Measurements from ENCODE around the gene EEPD1.
"Not testable (repeated sequence)": the region's sequence is repeated elsewhere in the genome, so short reads cannot be mapped to it uniquely, and the experiment has no call there.

The EEPD1 gene

DNA sequence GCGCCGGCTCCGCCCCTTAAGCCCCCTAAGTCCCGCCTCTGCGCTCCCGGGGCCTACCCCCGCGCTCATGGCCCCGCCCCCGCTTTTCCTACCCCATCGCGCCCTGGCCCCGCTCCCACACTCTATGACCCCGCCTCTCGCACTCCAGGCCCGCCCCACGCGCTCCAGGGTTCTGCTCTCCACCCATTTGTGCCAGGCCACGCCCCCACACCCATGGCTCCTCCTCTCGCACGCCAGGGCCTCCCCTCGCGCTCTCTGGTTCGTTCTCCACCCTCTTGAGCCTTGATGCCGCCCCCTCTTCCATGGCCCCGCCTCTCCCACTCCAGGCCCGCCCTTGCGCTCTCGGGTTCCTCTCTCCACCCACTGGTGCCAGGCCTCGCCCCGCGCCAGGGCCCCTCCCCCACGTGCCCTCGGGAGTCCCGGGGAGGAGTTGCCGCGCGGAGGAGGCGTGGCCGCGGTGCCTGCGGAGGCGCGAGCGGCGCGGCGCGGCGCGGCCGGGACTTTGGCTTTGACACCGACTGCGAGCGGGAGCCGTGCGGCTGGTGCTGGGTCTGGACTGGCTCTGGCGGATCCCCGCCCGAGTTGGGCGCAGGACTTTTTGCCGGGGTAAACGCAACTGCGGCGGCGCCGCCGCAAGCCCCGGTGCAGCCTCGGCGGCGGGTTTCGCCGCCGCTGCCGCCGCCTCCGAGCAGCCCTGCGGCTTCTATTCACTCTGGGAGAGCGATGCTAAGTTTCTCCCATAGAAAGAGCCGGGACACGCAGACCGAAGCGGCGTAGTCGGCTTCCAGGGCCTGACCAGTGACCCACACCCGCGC, at the start of gene EEPD1:
EEPD1 (plus strand) TSS at position 499 of the 815 bp plus-strand sequence. CDS start 1,071 bp downstream, outside the sequence.
- peak; percentile 93 for DNase-seq (ENCODE audit: low spot score)

DNA sequence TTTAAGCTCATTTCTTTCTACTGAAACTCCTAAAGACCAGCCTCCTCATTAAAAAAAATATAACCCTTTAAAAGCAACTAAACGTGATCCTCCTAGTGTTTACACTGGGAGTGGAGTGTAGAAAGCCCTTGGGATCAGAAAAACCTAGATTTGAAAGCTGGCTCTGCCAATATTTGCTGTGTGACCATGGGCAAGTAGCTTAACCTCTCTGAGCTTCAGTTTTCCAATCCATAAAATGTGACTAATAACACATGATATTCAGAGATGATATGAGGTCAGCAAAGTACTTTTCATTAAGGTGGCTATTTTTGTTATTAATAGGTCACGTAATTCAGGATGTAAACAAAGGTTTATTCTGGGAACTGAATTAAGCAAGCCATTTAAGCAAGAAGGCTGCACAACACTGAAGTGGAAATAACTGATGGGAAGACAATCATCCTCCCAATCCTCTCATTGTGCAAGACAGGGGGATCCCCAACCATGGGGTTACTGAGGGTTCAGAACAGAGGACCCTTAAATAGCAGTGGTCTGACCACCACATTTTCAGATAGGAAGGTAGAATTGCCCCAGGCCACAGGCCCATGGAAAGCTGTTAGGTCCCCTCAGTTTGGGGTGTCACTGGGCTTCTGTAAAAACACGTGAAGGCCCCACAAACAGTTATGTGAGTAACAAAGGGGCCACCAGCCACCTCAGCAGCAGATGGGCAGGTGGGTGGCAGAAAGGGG, 49.1 kb upstream of the EEPD1 start:
- no peak for DNase-seq (ENCODE audit: low spot score)

DNA sequence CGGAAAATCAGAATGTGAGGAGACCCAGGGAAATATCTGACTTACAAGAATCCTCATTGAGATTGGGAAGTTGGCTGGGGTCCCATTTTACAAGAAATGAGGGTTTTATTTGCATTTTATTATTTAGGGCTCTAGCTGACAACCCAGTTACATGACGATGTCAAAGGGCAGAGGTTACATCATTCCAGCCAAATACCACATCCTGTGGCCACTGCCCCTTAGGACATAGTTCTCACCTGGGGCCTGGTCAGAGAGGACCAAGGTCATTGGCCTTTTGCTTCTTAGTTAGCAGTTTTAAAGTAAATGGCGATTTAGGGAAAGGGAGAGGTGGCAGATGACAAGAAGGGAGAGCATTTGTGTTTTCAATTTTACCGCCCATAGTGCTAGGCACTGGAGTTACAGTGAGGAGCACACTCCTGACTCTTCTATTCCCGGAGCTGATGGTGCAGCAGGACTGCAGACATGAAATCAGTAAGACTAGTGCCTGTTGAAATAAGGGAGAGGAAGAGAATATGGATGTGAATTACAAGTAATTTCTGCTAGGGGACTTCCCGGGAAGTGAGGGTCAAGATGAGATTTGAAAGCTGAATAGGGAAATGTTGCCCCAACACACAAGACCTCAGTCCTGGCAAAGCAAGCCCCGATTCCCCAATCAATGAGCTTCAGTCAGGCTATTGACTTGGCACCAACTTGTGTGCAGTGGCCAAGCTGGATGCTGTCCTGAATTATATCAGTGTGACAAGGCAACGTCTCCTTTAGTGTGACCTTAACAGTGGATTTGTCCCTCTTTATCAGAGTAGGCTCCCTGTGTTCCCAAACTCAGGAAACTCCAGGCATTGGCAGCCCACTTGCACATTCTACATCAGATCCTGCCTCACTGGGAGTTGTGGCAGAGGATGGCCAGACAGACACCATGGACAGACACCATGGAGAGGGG, 45.8 kb upstream of the EEPD1 start:
- DNase-seq (ENCODE audit: low spot score): not testable (repeated sequence)

DNA sequence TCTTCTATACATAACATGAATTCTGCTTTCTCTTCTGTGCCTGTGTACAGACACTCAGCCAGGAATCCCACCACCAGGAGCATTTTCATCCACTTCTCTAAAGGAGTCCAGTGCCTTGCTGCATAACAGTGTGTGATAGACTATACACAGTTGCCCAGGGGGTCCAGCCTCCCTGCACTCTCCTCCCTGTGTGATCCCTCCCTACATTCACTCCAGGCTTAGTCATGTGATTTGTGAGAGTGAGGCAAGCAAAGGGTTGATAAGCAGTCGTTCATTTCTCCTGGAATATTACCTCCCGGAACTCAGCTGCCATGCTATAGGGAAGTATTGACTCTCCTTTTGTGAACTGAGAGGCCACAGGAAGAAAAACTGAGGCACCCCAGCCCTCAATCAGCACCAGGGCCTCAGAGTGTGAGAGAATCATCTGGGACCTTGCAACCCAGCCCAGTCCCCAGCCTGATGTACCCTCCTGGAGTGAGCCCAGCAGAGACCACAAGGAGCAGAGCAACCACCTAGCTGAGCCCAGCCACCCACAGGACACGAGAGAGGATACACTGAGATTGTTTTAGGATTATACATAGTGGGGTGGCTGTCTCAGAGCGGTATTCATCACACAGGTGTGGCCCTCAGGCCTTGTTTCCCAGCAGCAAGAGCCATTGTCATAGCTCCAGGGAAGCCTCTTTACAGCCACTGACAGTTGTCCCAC, 45.0 kb upstream of the EEPD1 start:
- no peak for DNase-seq (ENCODE audit: low spot score)

DNA sequence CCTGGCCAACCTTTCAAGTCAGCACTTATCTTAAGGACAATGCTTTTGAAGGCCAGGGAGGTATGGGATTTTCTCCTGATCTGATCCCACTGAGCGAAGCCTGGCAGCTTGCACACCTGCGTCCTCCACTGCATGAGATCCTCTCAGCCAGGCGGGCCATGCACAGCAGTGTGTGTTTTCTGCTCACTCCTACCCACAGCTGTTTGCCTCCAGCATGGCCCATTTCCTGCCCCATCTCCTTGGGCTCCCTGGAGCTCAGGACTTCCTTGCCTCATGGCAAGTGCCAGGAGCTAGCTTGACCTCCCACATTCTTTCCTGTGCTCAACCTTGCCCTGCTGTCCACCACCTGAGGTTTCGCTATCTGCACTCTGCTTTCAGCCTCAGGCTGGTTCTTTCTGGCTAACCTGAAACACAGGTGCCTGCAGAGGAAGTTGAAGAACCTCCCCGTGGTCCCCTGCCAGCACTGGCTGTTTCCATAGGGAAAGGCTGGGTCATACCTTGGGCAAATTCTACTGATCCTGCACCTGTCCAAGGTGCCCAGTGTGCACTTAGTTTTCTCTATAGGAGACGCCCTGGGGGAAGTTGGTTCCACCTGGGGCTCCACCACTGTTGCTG, 43.9 kb upstream of the EEPD1 start:
- no peak for DNase-seq (ENCODE audit: low spot score)

DNA sequence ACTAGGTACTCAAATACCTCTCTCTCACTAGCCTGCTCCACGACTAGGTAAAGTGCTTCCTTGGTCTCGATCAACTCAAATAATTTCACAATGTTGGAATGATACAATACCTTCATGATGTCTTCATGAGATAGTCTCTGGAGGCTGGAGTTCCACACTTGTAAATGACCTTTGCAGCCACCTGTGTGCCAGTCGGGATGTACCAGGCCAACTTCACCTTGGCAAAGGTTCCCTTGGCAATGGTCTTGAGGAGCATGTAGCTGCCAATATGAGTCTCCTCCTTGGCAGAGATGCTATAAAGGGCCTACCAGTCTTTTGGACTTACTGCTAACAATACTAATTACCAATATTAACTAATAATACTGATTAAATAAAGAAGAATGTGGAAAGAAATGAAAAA, 42.5 kb upstream of the EEPD1 start:
- no peak for DNase-seq (ENCODE audit: low spot score)

DNA sequence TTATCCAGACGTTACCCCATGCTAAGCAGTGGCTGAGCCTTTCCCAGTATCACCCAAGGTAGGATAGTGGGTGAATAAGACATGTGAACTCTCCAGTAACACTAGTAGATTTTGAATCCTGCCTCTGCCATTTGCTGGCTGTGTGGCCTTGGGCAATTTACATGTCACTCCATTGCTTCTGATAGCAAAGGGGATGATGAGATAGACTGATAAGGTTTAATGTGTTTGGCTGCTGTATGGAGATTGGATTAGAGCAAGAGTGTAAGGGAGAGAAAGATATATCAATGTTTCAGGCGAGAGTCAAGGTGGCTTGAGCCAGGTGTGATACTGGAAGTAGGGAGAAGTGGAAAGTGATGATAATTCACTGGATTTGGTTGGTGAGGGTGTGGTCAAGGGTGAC, 40.1 kb upstream of the EEPD1 start:
- DNase-seq (ENCODE audit: low spot score): no peak

DNA sequence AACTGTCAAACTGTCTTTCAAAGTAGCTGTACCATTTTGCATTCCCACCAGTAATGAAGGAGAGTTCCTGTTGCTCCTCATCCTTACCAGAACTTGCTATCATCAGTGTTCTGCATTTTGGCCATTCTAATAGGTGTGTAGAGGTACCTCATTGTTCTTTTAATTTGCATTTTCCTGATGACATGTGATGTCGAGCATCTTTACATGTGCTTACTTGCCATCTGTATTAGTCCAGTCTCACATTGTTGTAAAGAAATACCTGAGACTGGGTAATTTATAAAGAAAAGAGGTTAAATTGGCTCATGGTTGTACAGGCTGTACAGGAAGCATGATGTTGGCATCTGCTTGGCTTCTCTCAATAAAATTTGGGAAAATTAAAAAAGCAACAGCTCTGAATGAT, 38.7 kb upstream of the EEPD1 start:
- DNase-seq (ENCODE audit: low spot score): no peak

DNA sequence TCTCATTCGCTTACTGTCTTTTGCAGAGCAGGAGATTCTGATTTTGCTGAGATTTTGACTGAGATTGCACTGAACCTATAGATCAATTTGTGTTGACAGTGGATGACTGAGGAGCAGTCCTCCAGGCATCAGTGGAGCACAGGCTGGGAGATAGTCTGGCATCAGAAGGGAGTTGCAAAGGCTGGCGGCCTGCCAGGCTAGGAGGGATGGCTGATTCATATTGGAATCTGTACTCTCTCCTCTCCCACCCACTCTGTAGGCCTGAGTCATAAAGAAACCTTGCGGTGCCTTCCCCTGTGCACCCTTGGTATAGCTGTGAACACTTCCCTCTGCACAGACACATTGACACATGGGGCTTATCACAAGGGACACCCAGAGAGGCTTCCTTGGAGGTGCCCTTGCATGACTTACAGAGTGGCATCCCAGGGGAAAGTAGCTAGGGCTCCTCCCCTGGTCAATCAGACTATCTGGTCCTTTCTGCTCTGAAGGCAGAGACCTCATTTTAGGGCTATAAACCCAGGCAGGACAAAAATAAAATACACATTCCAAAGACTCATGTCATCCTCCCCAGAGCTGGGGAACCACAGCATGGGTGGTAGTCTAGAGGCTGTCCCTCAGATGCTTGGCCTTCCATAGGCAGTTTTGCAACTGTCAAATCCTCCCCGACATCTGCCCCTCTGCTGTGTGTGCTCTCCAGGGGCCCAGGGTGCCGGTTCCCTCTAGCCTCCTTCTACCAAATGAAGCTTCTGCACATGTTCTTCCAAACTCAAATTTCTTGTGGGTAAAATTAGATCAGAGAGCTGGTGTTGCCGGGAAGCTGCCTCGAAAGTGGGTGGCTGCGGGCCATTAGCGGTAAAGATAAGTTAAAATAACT, 37.4 kb upstream of the EEPD1 start:
- DNase-seq (ENCODE audit: low spot score): no peak

DNA sequence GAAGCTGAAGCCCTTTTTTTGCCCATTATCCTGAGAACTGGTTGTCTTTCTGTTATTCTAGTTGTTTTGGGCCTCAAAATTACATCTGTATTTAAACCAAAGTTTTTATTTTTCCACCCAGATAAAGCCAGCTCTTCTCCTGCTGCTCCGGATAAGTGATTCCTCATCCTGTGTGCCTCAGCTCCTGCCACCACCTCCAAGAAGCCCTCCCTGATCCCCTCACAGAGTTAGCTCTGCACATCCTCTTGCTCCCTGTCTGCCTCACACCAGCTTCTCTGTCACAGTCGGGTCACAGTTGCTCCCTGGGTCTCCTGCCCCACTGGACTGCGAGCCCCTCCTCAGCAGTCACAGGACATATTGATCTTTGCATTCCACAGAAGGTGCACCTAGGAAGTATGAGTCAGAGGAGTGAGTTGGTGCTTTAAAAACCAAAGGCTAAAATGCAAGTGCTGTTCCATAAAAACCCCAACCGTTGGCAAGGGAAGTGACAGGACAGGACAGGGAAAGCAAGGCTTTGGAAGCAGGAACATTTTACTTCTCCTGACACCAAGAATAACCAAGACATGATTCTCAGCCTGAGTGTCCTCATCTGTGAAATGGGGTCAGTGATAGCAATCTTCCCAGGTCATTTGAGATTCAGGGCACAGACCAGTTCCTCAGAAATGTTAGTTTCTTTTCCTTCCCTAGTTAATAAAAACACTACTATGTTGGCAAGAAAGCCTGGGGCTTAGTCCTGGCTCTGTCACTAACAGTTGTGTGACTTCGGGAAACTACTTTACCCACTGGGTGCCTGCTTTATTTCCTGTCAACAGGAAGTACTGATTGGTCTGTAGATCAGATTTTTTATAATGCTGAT, 36.5 kb upstream of the EEPD1 start:
- no peak for DNase-seq (ENCODE audit: low spot score)

DNA sequence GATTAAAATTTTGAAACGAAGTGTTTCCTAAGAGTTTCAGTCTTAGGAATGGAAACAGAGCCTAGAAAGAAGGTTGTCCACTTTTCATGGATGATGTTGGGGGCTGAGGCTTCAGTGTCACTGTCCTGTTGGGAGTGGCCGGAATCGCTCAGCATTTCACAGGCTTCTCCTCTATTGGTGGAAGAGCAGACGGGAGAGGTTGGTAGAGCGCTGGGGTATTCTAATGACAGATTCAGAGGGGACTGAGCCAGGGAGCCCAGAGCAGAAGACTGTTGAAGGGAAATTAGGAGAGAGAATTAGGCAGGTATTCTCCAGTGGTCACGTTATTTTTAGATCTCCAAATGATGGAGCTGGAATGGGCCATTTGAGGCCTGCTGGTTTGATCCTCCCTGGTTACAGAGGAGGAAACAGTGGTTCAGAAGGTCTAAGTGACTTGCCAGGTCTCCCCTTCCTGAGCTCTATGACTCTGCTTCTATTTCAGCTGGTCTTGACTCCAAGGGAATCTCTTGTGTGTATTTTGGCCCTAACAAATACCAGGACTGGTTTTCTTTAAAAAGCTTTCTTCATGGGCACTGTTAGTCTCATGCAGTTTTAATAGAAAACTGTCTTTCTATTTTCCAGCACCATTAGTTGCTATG, 35.7 kb upstream of the EEPD1 start:
- no peak for DNase-seq (ENCODE audit: low spot score)

DNA sequence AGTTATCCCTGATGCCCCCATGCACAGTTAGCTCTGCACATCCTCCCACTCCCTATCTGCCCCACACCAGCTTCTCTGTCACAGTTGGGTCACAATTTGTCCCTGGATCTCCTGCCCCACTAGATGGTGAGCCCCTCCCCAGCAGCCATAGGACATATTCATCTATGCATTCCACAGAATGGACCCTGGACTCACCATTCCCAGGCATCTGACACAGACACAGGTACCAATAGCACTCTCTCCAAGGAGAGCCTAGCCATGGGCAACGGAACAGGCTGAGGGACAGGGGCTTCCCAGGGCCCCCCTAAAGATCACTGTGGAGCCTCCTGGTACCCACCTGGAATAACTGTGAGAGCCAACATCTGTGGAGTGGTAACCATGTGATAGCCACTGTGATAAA, 34.7 kb upstream of the EEPD1 start:
- DNase-seq (ENCODE audit: low spot score): no peak

DNA sequence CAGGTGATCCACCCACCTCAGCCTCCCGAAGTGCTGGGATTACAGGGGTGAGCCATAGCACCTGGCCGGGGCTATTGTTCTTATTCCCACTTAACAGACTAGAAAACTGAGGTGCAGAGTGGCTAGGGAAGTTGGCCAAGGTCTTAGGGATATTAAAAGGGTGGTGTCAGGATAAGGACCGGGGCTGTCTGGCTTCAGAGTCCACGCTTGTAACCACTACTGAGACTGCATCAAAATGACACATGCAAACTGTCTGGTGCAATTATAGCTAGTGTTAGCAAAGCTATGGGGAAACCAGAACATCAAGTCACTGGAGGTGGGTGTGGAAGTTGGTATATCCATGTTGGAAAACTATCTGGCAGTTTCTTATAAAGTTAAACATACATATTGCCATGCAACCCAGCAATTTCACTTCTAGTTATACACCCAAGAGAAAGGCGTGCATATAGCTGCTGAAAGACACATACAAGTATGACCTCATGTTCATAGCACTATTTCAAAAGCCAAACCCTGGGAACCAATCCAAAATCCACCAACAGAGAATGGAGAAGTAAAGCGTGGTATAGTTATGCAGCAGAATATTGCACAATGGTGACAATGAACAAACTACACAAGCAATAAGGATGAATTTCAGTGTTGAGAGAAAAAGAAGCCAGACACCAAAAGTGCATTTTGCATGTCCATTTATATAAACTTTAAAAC, 33.9 kb upstream of the EEPD1 start:
- DNase-seq (ENCODE audit: low spot score): no peak

DNA sequence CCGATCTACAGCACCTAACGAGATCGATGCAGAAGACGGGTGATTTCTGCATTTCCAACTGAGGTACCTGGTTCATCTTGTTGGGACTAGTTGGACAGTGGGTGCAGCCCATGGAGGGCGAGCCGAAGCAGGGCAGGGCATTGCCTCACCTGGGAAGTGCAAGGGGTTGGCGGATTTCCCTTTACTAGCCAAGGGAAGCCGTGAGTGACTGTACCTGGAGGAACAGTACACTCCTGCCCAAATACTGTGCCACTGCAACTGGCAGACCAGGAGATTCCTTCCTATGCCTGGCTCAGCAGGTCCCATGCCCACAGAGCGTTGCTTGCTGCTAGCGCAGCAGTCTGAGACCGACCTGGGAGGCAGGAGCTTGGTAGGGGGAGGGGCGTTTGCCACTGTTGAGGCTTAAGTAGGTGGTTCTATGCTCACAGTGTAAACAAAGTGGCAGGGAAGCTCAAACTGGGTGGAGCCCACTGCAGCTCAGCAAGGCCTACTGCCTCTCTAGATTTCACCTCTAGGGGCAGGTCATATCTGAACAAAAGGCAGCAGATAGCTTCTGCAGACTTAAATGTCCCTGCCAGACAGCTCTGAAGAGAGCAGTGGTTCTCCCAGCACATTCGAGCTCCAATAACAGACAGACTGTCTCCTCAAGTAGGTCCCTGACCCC, 32.9 kb upstream of the EEPD1 start:
- DNase-seq (ENCODE audit: low spot score): not testable (repeated sequence)

DNA sequence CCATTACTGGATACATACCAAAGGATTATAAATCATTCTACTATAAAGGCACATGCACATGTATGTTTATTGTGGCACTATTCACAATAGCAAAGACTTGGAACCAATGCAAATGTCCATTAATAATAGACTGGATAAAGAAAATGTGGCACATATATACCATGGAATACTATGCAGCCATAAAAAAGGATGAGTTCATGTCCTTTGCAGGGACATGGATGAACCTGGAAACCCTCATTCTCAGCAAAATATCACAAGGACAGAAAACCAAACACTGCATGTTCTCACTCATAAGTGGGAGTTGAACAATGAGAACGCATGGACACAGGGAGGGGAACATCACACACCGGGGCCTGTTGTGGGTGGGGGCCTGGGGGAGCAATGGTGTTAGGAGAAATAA, 27.4 kb upstream of the EEPD1 start:
- not testable (repeated sequence) for DNase-seq (ENCODE audit: low spot score)

DNA sequence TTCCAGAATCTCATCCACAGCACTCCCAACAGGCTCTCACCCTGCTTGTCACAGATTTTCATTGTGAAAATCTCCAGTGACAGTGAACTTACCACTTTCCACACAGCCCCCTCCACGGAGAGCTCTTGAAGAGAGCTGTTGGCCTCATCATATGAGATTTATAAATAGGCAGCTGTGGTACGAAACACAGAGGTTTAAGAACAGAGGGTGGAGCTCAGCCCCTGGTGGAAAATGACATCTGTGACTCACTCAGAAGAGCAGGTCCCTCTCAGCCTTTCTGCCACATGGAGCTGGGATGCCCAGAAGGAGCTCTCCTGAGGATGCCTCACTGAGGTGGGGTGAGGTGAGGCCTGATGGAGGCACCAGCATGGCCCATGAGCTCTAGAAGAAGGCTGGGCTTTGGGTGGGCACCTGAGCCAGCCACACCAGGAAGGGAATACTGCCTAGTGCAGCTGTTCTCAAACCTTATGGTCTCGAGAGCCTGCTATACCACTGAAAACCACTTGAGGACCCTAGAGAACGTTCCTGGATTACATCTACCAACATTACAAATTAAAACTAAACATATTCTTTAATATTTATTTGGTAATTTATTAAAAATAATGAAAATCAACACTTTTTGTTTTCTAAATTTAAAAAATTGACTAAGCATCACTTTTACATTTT, 25.8 kb upstream of the EEPD1 start:
- DNase-seq (ENCODE audit: low spot score): no peak

DNA sequence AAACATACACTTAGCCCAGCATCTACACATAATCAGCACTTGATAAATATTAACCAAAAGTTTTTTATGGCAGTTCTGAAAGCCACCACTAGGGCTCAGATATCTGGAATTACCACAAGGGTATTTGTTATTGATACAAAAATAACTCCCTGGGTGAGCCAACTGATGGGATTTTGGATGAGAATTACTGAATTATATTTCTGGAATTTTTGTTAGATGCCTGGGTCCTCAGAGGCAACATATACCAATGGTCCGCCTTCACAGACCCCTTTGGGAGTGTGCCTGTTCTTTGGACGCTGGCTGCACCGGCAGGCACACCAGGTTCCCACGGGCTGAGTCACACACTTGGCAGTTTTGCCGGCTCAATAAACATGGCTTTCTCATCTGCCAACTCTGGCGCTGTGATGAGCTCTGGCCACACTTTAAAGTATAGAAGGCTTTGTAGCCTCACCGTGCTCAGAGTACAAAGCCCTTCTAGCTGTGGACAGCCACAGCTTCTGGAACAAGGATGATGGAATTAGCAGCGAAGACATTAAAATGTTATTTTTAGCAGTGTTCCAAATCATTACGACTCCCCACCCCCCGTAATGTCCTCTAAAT, 24.5 kb upstream of the EEPD1 start:
- no peak for DNase-seq (ENCODE audit: low spot score)

Measured in HuH-7 (cell line).